ENCODE measurements around the gene PSMF1.
"Not testable (repeated sequence)": the region's sequence is repeated elsewhere in the genome, so short reads cannot be mapped to it uniquely, and the experiment has no call there.

Gene PSMF1

GRCh38 chr20:1122388-1123315 is 4.2 kb downstream of the PSMF1 start:
- DNase-seq = no peak

DNA sequence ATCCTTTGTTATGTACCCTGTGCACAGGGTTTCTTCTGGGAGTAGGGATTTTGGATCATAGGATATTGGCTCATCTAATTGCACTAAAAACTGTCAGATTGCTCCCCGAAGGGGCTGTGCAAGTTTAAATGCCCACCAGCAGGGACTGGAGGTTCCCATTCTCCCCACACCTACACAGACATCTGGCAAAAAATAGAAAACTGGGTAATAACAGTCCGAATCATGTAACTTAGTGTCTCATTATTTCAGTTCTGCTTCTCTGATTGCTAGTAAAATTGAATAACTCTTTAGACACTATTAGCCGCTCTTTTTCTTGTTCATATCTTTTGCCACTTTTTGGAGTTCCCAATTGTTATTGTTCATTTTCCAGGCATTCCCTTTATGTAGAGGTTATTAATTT is 5.3 kb downstream of the PSMF1 start:
- no peak for DNase-seq

GRCh38 chr20:1124421-1124820 is 6.0 kb downstream of the PSMF1 start:
- no peak for DNase-seq

- DNase-seq = no peak
Measured at GRCh38 chr20:1125277-1125676, 6.9 kb downstream of the PSMF1 start.

- DNase-seq = no peak
Measured at GRCh38 chr20:1127840-1128239, 9.4 kb downstream of the PSMF1 start.

DNA sequence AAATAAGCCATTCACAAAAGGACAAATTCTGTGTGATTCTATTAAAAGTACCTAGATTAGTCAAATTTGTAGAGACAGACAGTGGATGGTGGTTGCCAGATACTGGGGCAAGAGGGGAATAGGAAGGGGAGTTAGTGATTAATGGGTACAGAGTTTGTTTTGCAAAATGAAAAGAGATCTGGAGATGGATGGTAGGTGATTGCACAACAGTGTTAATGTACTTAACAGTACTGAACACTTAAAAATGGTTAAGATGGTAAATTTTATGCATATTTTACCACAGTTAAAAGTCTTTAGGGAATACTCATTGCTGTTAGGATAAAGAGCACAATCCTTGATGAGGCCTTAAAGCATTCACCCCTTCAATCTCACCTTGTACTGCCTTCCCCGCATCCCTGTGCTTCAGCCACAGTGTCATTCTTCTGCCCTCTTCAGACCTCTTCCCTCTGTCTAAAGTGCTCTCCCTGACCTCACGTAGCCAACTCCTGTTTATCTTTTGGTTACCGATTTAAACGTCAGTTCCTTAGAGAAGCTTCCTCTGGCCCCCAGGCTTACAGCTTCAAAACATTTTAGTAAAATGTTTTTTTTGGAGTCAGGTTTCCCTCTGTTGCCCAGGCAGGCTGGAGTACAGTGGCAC is 11.8 kb downstream of the PSMF1 start:
- DNase-seq = no peak

DNA sequence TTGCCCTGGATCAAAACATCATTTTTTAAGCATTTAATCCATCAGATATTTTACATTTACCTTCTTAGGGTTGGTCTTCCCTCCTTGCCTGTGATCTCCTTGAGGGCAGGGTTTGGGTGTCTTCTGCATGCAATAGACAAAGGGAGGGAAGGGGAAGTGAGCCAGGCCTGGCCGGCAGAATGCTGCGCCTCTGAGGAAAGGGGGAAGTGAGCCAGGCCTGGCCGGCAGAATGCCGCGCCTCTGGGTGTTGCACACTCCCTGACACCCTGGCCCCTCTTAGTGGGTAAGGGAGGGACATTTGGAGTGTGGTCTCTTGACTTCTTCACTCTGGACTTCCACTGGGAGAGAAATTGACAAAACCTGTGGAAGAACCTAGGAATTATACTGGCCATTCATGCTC is 12.4 kb downstream of the PSMF1 start:
- no peak for DNase-seq

DNA sequence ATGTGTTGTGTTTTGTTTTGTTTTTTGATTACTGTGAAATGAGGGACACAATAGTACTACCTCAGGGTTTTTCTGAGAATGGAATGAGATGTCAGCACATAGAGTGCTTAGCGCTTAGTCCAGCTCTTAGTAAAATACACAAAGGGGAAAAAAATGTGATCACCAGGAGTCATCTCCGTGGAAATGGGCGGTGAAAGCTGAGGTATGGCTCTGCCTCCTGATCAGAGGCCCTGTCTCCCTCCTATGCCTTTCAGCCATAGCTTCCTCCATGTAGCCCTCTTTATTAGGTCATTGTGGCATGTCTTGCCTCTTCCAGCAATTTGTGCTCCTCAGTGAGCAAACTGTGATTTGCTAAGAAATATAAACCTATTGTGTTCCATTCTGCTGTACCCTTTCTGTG is 13.0 kb downstream of the PSMF1 start:
- DNase-seq = no peak

GRCh38 chr20:1134355-1134754 is 16.0 kb downstream of the PSMF1 start:
- DNase-seq = no peak

DNA sequence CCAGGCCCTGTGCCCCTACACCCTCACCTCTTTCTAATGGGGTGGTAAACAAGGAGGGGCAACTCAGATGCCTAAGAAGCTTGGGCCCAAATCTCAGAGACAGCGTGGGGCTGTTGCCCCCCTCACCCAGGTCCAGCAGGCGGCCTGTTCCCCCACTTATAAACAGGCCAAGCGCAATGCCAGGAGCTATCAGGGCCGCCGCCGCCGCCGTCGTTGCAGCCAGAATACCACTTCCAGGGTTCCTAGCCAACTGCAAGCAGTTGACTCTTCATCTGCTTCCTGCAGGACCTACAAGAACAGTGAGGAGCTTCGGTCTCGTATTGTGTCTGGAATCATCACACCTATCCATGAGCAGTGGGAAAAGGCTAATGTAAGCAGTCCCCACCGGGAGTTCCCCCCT is 16.4 kb downstream of the PSMF1 start:
- no peak for DNase-seq

GRCh38 chr20:1137236-1137635 is 18.8 kb downstream of the PSMF1 start:
- no peak for DNase-seq

DNA sequence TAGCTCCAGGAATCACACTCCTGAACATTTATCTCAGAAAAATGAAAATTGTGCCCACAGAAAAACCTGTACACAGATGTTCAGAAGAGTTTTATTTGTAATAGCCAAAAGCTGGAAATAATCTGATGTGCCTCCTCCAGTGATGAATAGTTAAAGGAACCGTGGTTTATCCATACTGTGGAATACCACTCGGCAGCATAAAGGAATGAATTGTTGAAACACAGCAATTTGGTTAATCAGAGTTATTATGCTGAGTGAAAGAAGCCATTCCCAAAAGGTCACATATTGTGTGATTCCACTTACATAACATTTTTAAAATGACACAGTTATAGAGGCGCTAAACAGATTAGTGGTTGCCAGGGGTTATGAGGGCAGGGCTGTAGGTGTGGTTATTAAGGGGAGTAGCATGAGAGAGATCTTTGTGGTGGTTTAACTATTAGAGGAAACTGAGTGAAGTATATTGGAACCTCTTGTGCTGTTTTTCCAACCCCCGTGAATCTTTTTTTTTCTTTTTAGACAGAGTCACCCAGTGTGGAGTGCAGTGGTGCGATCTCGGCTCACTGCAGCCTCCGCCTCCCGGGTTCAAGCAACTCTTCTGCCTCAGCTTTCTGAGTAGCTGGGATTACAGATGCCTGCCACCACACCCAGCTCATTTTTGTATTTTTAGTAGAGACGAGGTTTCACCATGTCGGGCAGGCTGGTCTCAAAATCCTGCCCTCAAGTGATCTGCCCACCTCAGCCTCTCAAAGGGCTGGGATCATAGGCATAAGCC is 26.2 kb downstream of the PSMF1 start:
- DNase-seq = no peak

DNA sequence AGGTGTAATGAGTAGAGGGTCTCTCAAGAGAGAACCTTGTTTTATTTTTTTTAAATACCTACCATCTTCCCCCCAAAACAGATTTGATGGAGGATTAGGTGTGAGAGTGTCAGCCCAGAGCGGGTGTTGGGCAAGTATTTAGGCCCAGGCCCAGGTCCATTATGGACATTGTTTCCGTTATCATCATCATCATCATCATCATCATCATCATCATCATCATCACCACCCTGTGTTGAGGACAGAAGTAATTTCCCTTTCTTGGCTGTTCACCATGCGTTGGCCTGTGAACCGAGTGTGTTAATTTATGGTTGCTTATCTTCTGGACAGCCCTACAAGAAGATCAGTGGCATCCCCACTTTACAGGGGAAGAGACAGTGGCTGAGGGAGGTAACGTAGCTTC is 28.6 kb downstream of the PSMF1 start:
- no peak for DNase-seq

DNA sequence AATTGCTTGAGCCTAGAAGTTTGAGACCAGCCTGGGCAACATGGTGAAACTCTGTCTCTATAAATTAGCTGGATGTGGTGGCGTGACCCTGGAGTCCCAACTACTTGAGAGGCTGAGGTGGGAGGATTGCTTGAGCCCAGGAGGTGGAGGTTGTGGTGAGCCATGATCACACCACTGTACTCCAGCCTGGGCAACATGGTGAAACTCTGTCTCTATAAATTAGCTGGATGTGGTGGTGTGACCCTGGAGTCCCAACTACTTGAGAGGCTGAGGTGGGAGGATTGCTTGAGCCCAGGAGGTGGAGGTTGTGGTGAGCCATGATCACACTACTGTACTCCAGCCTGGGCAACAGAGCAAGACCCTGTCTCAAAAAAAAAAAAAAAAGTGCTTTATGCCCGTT is 31.4 kb downstream of the PSMF1 start:
- DNase-seq = not testable (repeated sequence)

GRCh38 chr20:1150218-1150617 is 31.8 kb downstream of the PSMF1 start:
- no peak for DNase-seq

DNA sequence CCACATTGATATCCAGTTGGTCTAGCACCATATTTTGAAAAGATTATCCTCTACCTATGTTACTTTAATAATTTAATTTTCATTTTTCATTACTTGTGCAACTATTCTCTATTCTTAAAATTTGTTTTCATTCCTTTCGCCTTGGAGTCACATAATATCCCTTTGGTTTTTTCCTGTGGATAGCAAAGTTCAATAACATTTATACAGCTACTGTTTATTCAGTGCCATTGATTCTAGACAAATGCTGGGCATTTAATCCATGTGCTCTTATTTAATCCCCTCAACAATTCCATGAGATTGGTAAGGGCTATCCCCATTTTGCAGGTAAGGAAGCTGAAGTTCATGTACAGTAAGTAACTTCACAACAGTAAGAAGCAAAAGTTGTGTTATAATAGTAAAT is 32.6 kb downstream of the PSMF1 start:
- DNase-seq = no peak

DNA sequence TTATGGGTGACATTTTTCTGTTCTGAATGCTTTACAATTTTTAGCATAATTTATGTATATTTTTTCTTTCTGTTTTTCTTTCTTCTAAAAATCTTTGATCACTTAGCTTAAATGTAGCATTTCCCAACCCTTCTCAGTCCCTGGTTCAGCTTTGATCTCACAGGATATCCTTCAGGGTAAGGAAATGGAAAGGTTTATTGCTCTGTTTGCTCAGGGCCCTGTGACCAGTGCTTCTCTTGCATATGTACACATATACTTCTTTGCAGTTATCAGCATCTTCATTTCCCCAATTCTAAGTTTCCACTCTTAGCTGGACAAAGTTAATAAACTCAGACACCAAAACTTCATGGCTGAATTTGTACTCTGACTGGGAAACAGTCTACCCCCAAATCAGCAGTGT is 35.8 kb downstream of the PSMF1 start:
- no peak for DNase-seq

- no peak for DNase-seq
Measured at GRCh38 chr20:1154691-1155090, 36.3 kb downstream of the PSMF1 start.

DNA sequence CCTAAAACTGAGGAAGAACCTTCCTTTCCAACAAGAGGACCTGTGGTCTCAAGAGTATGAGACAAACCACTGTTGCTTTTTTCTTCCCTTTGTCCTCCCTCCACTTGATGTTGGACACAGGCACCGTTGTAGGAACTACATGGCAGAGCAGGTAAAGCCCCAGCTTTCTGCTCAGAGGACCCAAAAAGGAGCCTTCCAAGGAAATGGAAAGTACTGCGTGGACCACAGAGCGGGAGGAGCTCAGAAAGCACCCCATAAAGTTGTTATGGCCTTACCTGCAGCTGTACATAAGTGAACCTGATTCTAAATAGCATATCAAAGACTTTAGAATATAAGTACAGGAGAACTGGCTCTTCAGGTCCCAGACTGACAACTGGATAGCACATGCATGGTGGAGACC is 36.9 kb downstream of the PSMF1 start:
- DNase-seq = no peak

GRCh38 chr20:1160496-1160895 is 42.1 kb downstream of the PSMF1 start:
- no peak for DNase-seq

DNA sequence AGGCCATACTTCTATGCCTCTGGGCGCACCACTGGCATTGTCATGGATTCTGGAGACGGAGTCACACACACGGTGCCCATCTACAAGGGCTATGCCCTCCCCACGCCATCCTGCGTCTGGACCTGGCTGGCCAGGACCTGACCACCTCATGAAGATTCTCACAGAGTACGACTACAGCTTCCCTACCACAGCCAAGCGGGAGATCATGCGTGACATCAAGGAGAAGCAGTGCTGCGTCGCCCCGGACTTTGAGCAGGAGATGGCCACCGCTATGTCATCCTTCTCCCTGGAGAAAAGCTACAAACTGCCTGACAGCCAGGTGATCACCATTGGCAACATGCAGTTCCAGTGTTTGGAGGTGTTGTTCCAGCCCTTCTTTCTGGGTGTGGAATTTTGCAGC is 42.6 kb downstream of the PSMF1 start:
- no peak for DNase-seq

- DNase-seq = no peak
Measured at GRCh38 chr20:1163105-1163504, 44.7 kb downstream of the PSMF1 start.

- no peak for DNase-seq
Measured at GRCh38 chr20:1163653-1164052, 45.3 kb downstream of the PSMF1 start.

- DNase-seq = no peak
Measured at GRCh38 chr20:1164871-1165270, 46.5 kb downstream of the PSMF1 start.

All from activated naive CD4-positive, alpha-beta T cell treated with anti-CD3 and anti-CD28 coated beads, Interleukin-2, amount 50 U/mL, for 16 hours (primary cell).